Type B pancreatic cell (in vitro differentiated cells): ENCODE results near the gene MRPL16. TPM values are rescaled to one million over a fixed set of nuclear protein-coding genes. Genes with fewer than 3 reads are reported as not detected.
"Not testable (repeated sequence)": the region's sequence is repeated elsewhere in the genome, so short reads cannot be mapped to it uniquely, and the experiment has no call there.

Experiments
- DNase-seq: peaks from one replicate; pipeline ENCODE4 v3.0.0; 2021; ENCODE audit warnings: mixed read lengths; ENCODE audit not compliant: unreplicated experiment; ENCODE audit errors: extremely low spot score
- H3K27ac Mint-ChIP-seq: 2 replicates; pipeline ENCODE4 v1.8.0; 2021; ENCODE audit warnings: mild to moderate bottlenecking, mixed read lengths
- H3K27me3 Mint-ChIP-seq: 2 replicates; pipeline ENCODE4 v1.8.0; 2021; ENCODE audit warnings: mixed read lengths
- H3K36me3 Mint-ChIP-seq: 2 replicates; pipeline ENCODE4 v1.8.0; 2021; ENCODE audit warnings: mixed read lengths
- H3K4me1 Mint-ChIP-seq: one replicate; pipeline ENCODE4 v1.8.0; 2021; ENCODE audit warnings: mixed read lengths; ENCODE audit not compliant: unreplicated experiment
- H3K4me3 Mint-ChIP-seq: 2 replicates; pipeline ENCODE4 v1.8.0; 2021; ENCODE audit warnings: mild to moderate bottlenecking, mixed read lengths
- H3K9me3 Mint-ChIP-seq: 2 replicates; pipeline ENCODE4 v1.8.0; 2021; ENCODE audit warnings: mixed read lengths
- total RNA-seq: library from RNA; stranded (reverse); gene quantifications from 2 replicates; pipeline ENCODE4 v1.2.1, GENCODE V29; 2021; ENCODE audit warnings: low replicate concordance
- TF ChIP-seq, protein P1 (sequence below): fragments of 200-600 bp; sonication (generic); conservative IDR thresholded peaks from 2 replicates; pipeline ENCODE4 v1.5.0; 2021; ENCODE audit warnings: antibody characterized with exemption, mild to moderate bottlenecking

Gene MRPL16
- total RNA-seq, 1 donor from 2014 or later, result 67.1 TPM

DNA sequence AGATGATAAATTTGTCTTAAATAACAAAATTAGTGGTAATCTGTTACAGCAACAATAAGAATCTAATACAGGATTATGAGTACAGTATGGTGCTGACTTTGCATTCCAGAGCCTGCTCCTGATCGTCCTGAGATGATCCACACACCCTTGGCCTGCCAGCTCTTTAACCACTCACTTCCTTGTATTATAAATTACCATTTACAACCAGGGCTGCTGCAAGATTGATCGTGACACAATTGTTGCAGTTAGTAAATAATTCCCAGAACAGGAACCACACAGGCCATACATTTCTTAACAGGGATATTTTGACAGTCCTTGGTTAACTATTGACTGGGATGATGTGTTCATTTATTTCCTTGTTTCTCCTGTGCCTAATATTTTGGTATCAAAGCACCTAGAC, 38.6 kb upstream of the MRPL16 start:
- Mint-ChIP-seq H3K27me3 (peaks cover 3% of the 10 kb centered on the region), H3K27ac (peak overlapping the region; percentile 16), H3K9me3 (no peaks in the 10 kb centered on the region), H3K36me3 (no peaks in the 10 kb centered on the region), H3K4me1 (peaks cover 4% of the 10 kb centered on the region), H3K4me3 (no peak overlapping the region)
- TF ChIP-seq, protein P1, sequence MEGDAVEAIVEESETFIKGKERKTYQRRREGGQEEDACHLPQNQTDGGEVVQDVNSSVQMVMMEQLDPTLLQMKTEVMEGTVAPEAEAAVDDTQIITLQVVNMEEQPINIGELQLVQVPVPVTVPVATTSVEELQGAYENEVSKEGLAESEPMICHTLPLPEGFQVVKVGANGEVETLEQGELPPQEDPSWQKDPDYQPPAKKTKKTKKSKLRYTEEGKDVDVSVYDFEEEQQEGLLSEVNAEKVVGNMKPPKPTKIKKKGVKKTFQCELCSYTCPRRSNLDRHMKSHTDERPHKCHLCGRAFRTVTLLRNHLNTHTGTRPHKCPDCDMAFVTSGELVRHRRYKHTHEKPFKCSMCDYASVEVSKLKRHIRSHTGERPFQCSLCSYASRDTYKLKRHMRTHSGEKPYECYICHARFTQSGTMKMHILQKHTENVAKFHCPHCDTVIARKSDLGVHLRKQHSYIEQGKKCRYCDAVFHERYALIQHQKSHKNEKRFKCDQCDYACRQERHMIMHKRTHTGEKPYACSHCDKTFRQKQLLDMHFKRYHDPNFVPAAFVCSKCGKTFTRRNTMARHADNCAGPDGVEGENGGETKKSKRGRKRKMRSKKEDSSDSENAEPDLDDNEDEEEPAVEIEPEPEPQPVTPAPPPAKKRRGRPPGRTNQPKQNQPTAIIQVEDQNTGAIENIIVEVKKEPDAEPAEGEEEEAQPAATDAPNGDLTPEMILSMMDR, result no peak
- no peak for DNase-seq

DNA sequence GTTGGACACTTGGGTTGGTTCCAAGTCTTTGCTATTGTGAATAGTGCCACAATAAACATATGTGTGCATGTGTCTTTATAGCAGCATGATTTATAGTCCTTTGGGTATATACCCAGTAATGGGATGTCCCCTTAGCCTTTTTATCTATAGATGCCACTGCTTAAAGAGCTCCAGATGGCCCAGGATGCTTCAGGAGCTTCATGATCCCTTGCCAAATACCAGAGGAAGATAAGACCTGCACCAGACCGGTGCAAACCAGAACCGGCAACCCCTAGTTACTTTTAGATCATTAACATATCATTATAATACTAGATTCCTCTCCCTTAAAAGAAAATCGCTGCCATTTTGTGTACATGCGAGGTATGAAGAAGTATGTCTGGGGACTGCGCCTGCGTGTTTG, 37.9 kb upstream of the MRPL16 start:
- not testable (repeated sequence) for H3K4me3 Mint-ChIP-seq, H3K36me3 Mint-ChIP-seq, H3K4me1 Mint-ChIP-seq, H3K27ac Mint-ChIP-seq, H3K9me3 Mint-ChIP-seq, DNase-seq, H3K27me3 Mint-ChIP-seq

DNA sequence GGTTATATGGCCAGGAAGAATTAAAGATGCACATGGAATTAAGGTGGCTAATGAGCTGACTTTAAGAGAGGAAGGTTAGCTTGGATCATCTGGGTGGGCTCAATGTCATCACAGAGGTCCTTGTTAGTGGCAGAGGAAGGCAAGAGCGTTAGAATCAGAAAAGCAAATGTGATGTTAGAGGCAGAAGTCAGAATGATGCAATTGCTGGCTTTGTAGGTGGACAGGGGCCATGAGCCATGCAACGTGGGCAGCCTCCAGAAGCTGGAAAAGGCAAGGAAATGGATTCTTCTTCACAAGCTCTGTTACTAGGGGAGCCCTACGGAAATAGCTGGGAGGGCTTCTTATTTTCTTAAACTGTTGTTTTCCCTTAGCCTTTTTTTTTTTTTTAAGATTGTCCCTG, 37.0 kb upstream of the MRPL16 start:
- peaks cover 3% of the 10 kb centered on the region for H3K27me3 Mint-ChIP-seq
- H3K4me3 Mint-ChIP-seq, result no peak overlapping the region
- no peaks in the 10 kb centered on the region for H3K36me3 Mint-ChIP-seq
- H3K9me3 Mint-ChIP-seq, result no peaks in the 10 kb centered on the region
- peaks cover 4% of the 10 kb centered on the region for H3K4me1 Mint-ChIP-seq
- no peak for DNase-seq
- TF ChIP-seq, protein P1, result no peak
- H3K27ac Mint-ChIP-seq, result no peak overlapping the region

DNA sequence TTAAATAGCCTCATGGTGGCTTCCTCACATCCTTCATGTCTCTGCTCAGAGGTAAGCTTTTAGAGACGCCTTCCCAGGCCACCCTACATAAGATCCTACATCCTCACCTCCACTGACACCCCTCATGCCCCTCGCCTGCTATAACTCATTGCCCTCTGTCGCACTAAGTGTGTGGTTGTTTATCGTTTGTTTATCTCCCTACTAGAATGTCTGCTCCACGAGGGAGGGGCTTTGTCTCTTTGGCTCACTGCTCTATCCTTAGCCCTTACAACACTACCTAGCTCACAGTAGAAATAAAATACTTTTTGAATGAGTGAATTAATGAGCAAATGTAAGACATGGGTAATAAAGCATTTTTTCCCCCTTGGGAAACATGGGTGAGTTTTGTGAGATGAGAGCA, 36.0 kb upstream of the MRPL16 start:
- H3K4me3 Mint-ChIP-seq, result no peak overlapping the region
- H3K9me3 Mint-ChIP-seq, result no peaks in the 10 kb centered on the region
- no peak for DNase-seq
- H3K4me1 Mint-ChIP-seq, result peaks cover 4% of the 10 kb centered on the region
- no peak overlapping the region for H3K27ac Mint-ChIP-seq
- H3K27me3 Mint-ChIP-seq, result peaks cover 3% of the 10 kb centered on the region
- TF ChIP-seq, protein P1, result no peak
- no peaks in the 10 kb centered on the region for H3K36me3 Mint-ChIP-seq

DNA sequence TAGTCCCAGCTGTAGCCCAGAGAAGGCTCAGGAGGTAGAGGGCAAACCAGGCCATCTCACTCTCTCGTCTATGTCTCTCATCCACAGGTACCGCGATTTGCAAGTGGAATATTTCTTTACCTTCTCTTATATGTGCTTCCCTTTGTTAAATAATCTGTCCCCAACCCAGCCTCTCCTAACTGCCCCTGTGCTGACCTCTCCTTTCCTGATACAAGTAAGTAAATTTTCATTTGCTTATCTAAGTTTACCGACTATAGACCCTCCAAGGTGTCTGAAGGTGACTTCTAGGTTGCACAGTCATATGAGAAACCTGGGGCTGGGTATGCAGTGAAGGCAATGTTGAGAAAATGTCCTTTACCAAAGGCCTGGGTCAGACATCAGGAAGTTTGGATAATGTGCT, 34.8 kb upstream of the MRPL16 start, which contains the start of gene CBLIF:
Gene CBLIF, minus strand, starts transcription at position 101 of the 400 bp plus-strand sequence. Its CDS starts 46 bp downstream, at position 55.
- TF ChIP-seq, protein P1, result no peak
- no peaks in the 10 kb centered on the region for H3K36me3 Mint-ChIP-seq
- peaks cover 4% of the 10 kb centered on the region for H3K4me1 Mint-ChIP-seq
- H3K4me3 Mint-ChIP-seq, result no peak within 1 kb of the TSS
- DNase-seq, result no peak
- peaks cover 3% of the 10 kb centered on the region for H3K27me3 Mint-ChIP-seq
- peak within 1 kb of the TSS; percentile 15 for H3K27ac Mint-ChIP-seq
- H3K9me3 Mint-ChIP-seq, result no peaks in the 10 kb centered on the region

DNA sequence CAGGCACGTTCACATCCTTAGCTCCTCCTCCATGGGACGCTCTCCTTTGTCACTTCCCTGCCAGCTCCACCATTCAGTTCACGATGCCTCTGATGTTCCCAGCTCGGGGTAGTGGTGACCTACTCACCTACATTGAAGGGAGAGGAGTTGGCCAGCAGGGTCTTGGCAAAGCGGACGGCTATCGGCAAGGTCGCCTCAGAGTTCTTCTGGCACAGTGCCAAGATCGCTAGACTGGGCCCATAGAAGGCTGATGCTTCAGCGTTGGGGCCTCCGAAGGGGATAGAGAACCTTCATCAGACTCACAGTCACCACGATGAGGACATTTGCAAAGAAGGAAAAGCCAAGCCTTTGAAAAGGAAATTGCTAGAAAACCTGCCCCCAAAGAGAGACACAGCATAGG, 31.7 kb upstream of the MRPL16 start:
- no peak for DNase-seq
- Mint-ChIP-seq H3K4me3 (no peak overlapping the region), H3K4me1 (no peaks in the 10 kb centered on the region), H3K36me3 (no peaks in the 10 kb centered on the region), H3K9me3 (no peaks in the 10 kb centered on the region), H3K27me3 (peaks cover 3% of the 10 kb centered on the region), H3K27ac (no peak overlapping the region)
- TF ChIP-seq, protein P1, result no peak
